Endothelial cell of hepatic sinusoid (primary cell): ENCODE measurements around the gene TMEM107.

ENCODE experiments used
- in situ Hi-C: cut with HindIII; loops from 2 replicates; pipeline ENCODE4 v1.10.0; 2017; ENCODE audit warnings: low sequenced_read_pairs

The TMEM107 gene

GRCh38 chr17:8151641-8152111 is 24.5 kb downstream of the TMEM107 start:
- in situ Hi-C loops = no loop called here

- in situ Hi-C loops = no loop called here
These were observed 25.0 kb downstream of the TMEM107 start for GRCh38 chr17:8151120-8151640.

GRCh38 chr17:8150194-8151119 is 25.7 kb downstream of the TMEM107 start:
- in situ Hi-C loops = no loop called here

- in situ Hi-C loops = no loop called here
These were observed 26.6 kb downstream of the TMEM107 start for GRCh38 chr17:8149419-8150193.

GRCh38 chr17:8148560-8148959 is 27.6 kb downstream of the TMEM107 start:
- in situ Hi-C loops = no loop called here

- in situ Hi-C loops = no loop called here
These were observed 28.3 kb downstream of the TMEM107 start for GRCh38 chr17:8147805-8148404.

- in situ Hi-C loops = no loop called here
These were observed 28.9 kb downstream of the TMEM107 start for GRCh38 chr17:8147141-8147804.

GRCh38 chr17:8146381-8147140 is 29.6 kb downstream of the TMEM107 start:
- in situ Hi-C loops = no loop called here

- in situ Hi-C loops = no loop called here
These were observed 30.4 kb downstream of the TMEM107 start for GRCh38 chr17:8145811-8146210.

- in situ Hi-C loops = no loop called here
These were observed 31.6 kb downstream of the TMEM107 start for GRCh38 chr17:8144401-8145231.

- in situ Hi-C loops = no loop called here
These were observed 32.4 kb downstream of the TMEM107 start for GRCh38 chr17:8143581-8144400.

- in situ Hi-C loops = no loop called here
These were observed 33.1 kb downstream of the TMEM107 start for GRCh38 chr17:8142887-8143580.

GRCh38 chr17:8142158-8142886 is 33.9 kb downstream of the TMEM107 start:
- in situ Hi-C loops = no loop called here

- in situ Hi-C loops = no loop called here
These were observed 34.4 kb downstream of the TMEM107 start for GRCh38 chr17:8141741-8142140.

- in situ Hi-C loops = no loop called here
These were observed 35.1 kb downstream of the TMEM107 start for GRCh38 chr17:8141045-8141444.

- in situ Hi-C loops = no loop called here
These were observed 35.8 kb downstream of the TMEM107 start for GRCh38 chr17:8140065-8141029.
